Measurements from ENCODE around the gene AP3M1.

DNA sequence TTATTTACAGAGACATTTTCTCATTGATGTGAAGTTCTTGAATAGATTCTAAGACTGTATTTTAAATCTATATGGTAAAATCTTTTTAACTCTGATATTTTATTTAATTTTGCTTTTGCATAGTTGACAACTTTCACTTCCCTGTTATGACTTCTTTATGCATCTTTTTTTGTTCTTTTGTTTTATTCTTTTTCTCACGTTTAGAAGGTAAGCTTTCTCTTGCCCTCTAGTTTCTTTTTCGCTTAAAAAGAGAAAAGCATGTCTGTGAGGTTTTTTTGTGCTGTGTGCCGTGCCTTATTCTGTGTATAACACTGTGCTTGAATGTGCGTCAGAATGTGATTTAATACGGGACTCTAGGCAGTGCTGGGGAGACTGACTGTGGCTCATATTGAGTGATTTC is 74.7 kb downstream of the AP3M1 start:
- TF ChIP-seq POLR2A (IDR thresholded peaks at IDR 0.05) = no peak
- TF ChIP-seq, protein P1, sequence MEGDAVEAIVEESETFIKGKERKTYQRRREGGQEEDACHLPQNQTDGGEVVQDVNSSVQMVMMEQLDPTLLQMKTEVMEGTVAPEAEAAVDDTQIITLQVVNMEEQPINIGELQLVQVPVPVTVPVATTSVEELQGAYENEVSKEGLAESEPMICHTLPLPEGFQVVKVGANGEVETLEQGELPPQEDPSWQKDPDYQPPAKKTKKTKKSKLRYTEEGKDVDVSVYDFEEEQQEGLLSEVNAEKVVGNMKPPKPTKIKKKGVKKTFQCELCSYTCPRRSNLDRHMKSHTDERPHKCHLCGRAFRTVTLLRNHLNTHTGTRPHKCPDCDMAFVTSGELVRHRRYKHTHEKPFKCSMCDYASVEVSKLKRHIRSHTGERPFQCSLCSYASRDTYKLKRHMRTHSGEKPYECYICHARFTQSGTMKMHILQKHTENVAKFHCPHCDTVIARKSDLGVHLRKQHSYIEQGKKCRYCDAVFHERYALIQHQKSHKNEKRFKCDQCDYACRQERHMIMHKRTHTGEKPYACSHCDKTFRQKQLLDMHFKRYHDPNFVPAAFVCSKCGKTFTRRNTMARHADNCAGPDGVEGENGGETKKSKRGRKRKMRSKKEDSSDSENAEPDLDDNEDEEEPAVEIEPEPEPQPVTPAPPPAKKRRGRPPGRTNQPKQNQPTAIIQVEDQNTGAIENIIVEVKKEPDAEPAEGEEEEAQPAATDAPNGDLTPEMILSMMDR (IDR thresholded peaks at IDR 0.05) = no peak

All from esophagus squamous epithelium (tissue), 4 donors.